ENCODE measurements around the gene METTL17. TPM values are rescaled to one million over a fixed set of nuclear protein-coding genes. Genes with fewer than 3 reads are reported as not detected.

Gene METTL17
- polyA plus RNA-seq, 1 donor from 2014 or later, result 231 TPM

GRCh38 chr14:20970647-20970982 is 19.2 kb upstream of the METTL17 start:
- Histone ChIP-seq H3K4me3 (ENCODE audit: low read length) (peak overlapping the region; percentile 87), H3K9me3 (ENCODE audit: low read length) (no peaks in the 10 kb centered on the region), H3K27ac (ENCODE audit: low read length) (no peak overlapping the region), H3F3A (ENCODE audit: insufficient read depth, low read length, poor library complexity, severe bottlenecking) (no peaks in the 10 kb centered on the region), H2AFZ (ENCODE audit: low read depth, low read length) (peak overlapping the region; percentile 83), H3K79me2 (replicated peaks; ENCODE audit: insufficient read depth, low read length) (no peaks in the 10 kb centered on the region), H3K27me3 (ENCODE audit: insufficient read depth, low read depth, low read length) (no peaks in the 10 kb centered on the region), H3K36me3 (ENCODE audit: insufficient read depth, low read length) (no peaks in the 10 kb centered on the region), H3K9ac (ENCODE audit: low read length) (peak overlapping the region; percentile 66), H4K20me1 (ENCODE audit: insufficient read depth) (no peaks in the 10 kb centered on the region), H3K9me2 (ENCODE audit: insufficient read depth, low read length) (no peaks in the 10 kb centered on the region), H3K4me2 (ENCODE audit: low read length) (peak overlapping the region; percentile 61)
- no peak for TF ChIP-seq EP300 (conservative IDR thresholded peaks at IDR 0.05; ENCODE audit: poor library complexity, severe bottlenecking)
- no peak for TF ChIP-seq CTCF (IDR thresholded peaks at IDR 0.05; ENCODE audit: poor library complexity, severe bottlenecking)
- no peak for TF ChIP-seq SMC3 (conservative IDR thresholded peaks at IDR 0.05; ENCODE audit: poor library complexity)
- TF ChIP-seq MXI1 (conservative IDR thresholded peaks at IDR 0.05; ENCODE audit: poor library complexity, severe bottlenecking), result no peak
- TF ChIP-seq EZH2 (IDR thresholded peaks at IDR 0.05; ENCODE audit: borderline replicate concordance, insufficient read depth, low read length, poor library complexity, severe bottlenecking), result no peak
- no peak for TF ChIP-seq REST (IDR thresholded peaks at IDR 0.05; ENCODE audit: borderline replicate concordance)
- TF ChIP-seq TAF1 (IDR thresholded peaks at IDR 0.05; ENCODE audit: low read depth), result no peak
- TF ChIP-seq RAD21 (conservative IDR thresholded peaks at IDR 0.05), result no peak
- TF ChIP-seq POLR2AphosphoS5 (IDR thresholded peaks at IDR 0.05), result no peak

GRCh38 chr14:20970983-20971704 is 18.6 kb upstream of the METTL17 start:
- Histone ChIP-seq H3K27ac (ENCODE audit: low read length) (peak overlapping the region; percentile 44), H3K27me3 (ENCODE audit: insufficient read depth, low read depth, low read length) (no peaks in the 10 kb centered on the region), H3K4me3 (ENCODE audit: low read length) (peak overlapping the region; percentile 87), H3F3A (ENCODE audit: insufficient read depth, low read length, poor library complexity, severe bottlenecking) (no peaks in the 10 kb centered on the region), H3K9me3 (ENCODE audit: low read length) (no peaks in the 10 kb centered on the region), H4K20me1 (ENCODE audit: insufficient read depth) (no peaks in the 10 kb centered on the region), H3K79me2 (replicated peaks; ENCODE audit: insufficient read depth, low read length) (no peaks in the 10 kb centered on the region), H3K9ac (ENCODE audit: low read length) (peak overlapping the region; percentile 66), H2AFZ (ENCODE audit: low read depth, low read length) (peak overlapping the region; percentile 83), H3K4me2 (ENCODE audit: low read length) (peak overlapping the region; percentile 61), H3K36me3 (ENCODE audit: insufficient read depth, low read length) (no peaks in the 10 kb centered on the region), H3K9me2 (ENCODE audit: insufficient read depth, low read length) (no peaks in the 10 kb centered on the region)
- no peak for TF ChIP-seq EP300 (conservative IDR thresholded peaks at IDR 0.05; ENCODE audit: poor library complexity, severe bottlenecking)
- TF ChIP-seq REST (IDR thresholded peaks at IDR 0.05; ENCODE audit: borderline replicate concordance), result no peak
- TF ChIP-seq TAF1 (IDR thresholded peaks at IDR 0.05; ENCODE audit: low read depth), result no peak
- TF ChIP-seq POLR2AphosphoS5 (IDR thresholded peaks at IDR 0.05), result no peak
- peak; percentile 85 for TF ChIP-seq CTCF (IDR thresholded peaks at IDR 0.05; ENCODE audit: poor library complexity, severe bottlenecking)
- peak; percentile 68 for TF ChIP-seq RAD21 (conservative IDR thresholded peaks at IDR 0.05)
- peak; percentile 79 for TF ChIP-seq SMC3 (conservative IDR thresholded peaks at IDR 0.05; ENCODE audit: poor library complexity)
- peak; percentile 59 for TF ChIP-seq MXI1 (conservative IDR thresholded peaks at IDR 0.05; ENCODE audit: poor library complexity, severe bottlenecking)
- no peak for TF ChIP-seq EZH2 (IDR thresholded peaks at IDR 0.05; ENCODE audit: borderline replicate concordance, insufficient read depth, low read length, poor library complexity, severe bottlenecking)

Measured in neural cell (in vitro differentiated cells).